ENCODE measurements around the gene CNTNAP5. TPM values are rescaled to one million over a fixed set of nuclear protein-coding genes. Genes with fewer than 3 reads are reported as not detected.
"Not testable (repeated sequence)": the region's sequence is repeated elsewhere in the genome, so short reads cannot be mapped to it uniquely, and the experiment has no call there.

CNTNAP5 gene
- total RNA-seq, 3 donors from 2014 or later (not counting 1 experiment from before 2014, with no cell fraction given), result not detected

DNA sequence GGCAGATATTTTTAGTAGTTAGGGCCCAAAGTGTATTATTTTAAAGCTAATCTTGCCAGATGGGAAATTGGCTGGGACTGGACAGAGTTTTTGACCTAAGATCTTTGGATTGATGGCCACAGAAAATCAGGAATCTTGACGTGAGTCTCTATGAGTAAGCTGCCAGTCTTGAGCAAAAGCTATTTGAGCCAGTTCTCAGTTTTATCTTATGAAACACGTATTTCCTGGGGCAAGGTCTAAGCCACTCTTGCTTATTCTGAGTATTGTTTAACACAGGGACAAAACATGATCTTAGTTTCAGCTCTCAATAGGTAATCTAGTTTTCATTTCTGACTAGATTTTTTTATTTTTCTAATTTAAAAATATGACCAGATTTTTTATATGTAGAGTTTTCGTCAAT, 329.4 kb downstream of the CNTNAP5 start:
- ATAC-seq, result no peak
- H3K4me3 ChIP-seq (ENCODE audit: low read length), result no peak overlapping the region
- intact Hi-C loops (cut with micrococcal nuclease), result no loop called here
- no peak overlapping the region for H3K27ac ChIP-seq (ENCODE audit: low read length)
- H3K9me3 ChIP-seq (ENCODE audit: control insufficient read depth, insufficient read depth, low read length), result no peaks in the 10 kb centered on the region
- WGBS (ENCODE audit: insufficient coverage), result 55% methylated on average over 3 of the region's 3 CpGs
- no peaks in the 10 kb centered on the region for H3K36me3 Mint-ChIP-seq
- no peaks in the 10 kb centered on the region for H3K27me3 ChIP-seq (ENCODE audit: control insufficient read depth, insufficient read depth, low read length)
- peaks cover 7 to 8% of the 10 kb centered on the region in 2 donors for H3K9me3 Mint-ChIP-seq
- H3K4me1 Mint-ChIP-seq, result no peaks in the 10 kb centered on the region
- no peaks in the 10 kb centered on the region for H3K36me3 ChIP-seq (ENCODE audit: control insufficient read depth, insufficient read depth, low read length)
- H3K27me3 Mint-ChIP-seq (ENCODE audit: low read depth in 2 of 2), result no peaks in the 10 kb centered on the region
- DNase-seq, result no peak
- H3K4me3 Mint-ChIP-seq, result no peak overlapping the region
- H3K27ac Mint-ChIP-seq, result no peak overlapping the region
- no peaks in the 10 kb centered on the region for H3K4me1 ChIP-seq (ENCODE audit: control insufficient read depth, insufficient read depth, low read length)
- TF ChIP-seq, protein P1, sequence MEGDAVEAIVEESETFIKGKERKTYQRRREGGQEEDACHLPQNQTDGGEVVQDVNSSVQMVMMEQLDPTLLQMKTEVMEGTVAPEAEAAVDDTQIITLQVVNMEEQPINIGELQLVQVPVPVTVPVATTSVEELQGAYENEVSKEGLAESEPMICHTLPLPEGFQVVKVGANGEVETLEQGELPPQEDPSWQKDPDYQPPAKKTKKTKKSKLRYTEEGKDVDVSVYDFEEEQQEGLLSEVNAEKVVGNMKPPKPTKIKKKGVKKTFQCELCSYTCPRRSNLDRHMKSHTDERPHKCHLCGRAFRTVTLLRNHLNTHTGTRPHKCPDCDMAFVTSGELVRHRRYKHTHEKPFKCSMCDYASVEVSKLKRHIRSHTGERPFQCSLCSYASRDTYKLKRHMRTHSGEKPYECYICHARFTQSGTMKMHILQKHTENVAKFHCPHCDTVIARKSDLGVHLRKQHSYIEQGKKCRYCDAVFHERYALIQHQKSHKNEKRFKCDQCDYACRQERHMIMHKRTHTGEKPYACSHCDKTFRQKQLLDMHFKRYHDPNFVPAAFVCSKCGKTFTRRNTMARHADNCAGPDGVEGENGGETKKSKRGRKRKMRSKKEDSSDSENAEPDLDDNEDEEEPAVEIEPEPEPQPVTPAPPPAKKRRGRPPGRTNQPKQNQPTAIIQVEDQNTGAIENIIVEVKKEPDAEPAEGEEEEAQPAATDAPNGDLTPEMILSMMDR (IDR thresholded peaks at IDR 0.05), result no peak

DNA sequence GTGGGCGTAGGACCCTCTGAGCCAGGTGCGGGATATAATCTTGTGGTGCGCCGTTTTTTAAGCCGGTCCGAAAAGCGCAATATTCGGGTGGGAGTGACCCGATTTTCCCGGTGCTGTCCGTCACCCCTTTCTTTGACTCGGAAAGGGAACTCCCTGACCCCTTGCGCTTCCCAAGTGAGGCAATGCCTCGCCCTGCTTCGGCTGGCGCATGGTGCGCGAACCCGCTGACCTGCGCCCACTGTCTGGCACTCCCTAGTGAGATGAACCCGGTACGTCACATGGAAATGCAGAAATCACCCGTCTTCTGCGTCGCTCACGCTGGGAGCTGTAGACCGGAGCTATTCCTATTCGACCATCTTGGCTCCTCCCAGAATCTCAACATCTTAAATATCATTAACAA, 336.9 kb downstream of the CNTNAP5 start:
- peaks cover 13 to 15% of the 10 kb centered on the region in 2 donors for H3K9me3 Mint-ChIP-seq
- H3K27me3 ChIP-seq (ENCODE audit: control insufficient read depth, insufficient read depth, low read length); intact Hi-C loops (cut with micrococcal nuclease); H3K36me3 ChIP-seq (ENCODE audit: control insufficient read depth, insufficient read depth, low read length); H3K27ac ChIP-seq (ENCODE audit: low read length); H3K9me3 ChIP-seq (ENCODE audit: control insufficient read depth, insufficient read depth, low read length); H3K4me1 Mint-ChIP-seq; DNase-seq; H3K4me3 ChIP-seq (ENCODE audit: low read length); H3K4me1 ChIP-seq (ENCODE audit: control insufficient read depth, insufficient read depth, low read length); H3K27ac Mint-ChIP-seq; H3K4me3 Mint-ChIP-seq; H3K27me3 Mint-ChIP-seq (ENCODE audit: low read depth in 2 of 2); H3K36me3 Mint-ChIP-seq; ATAC-seq: not testable (repeated sequence)
- 96% methylated on average over 28 of the region's 28 CpGs for WGBS (ENCODE audit: insufficient coverage)

DNA sequence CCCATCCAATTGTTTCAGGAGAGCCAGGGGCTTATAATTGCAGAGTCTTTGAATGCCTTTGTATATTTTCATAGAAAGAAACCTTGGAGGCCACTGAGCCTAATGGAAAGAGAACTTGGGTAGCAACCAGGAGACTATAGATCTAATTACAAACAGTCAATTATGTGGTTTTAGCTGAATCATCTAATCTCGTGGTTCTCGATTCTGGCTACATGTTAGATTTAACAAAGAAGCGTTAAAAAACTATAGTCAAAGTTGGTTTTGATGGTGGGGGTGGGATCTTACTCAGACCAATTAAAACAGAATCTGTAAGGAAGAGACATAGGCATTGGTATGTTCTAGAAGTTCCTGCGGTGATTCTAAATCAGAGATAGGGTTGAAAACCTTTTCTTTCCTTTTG, 344.1 kb downstream of the CNTNAP5 start:
- no peaks in the 10 kb centered on the region for H3K27me3 ChIP-seq (ENCODE audit: control insufficient read depth, insufficient read depth, low read length)
- peaks cover 6% of the 10 kb centered on the region for H3K9me3 ChIP-seq (ENCODE audit: control insufficient read depth, insufficient read depth, low read length)
- Mint-ChIP-seq H3K36me3 (no peaks in the 10 kb centered on the region), H3K9me3 (peaks cover 13 to 21% of the 10 kb centered on the region in 2 donors), H3K4me3 (no peak overlapping the region), H3K27ac (no peak overlapping the region), H3K27me3 (ENCODE audit: low read depth in 2 of 2) (no peaks in the 10 kb centered on the region), H3K4me1 (no peaks in the 10 kb centered on the region)
- intact Hi-C loops (cut with micrococcal nuclease), result no loop called here
- no peak for ATAC-seq
- 80% methylated on average over 2 of the region's 4 CpGs for WGBS (ENCODE audit: insufficient coverage)
- no peaks in the 10 kb centered on the region for H3K4me1 ChIP-seq (ENCODE audit: control insufficient read depth, insufficient read depth, low read length)
- no peaks in the 10 kb centered on the region for H3K36me3 ChIP-seq (ENCODE audit: control insufficient read depth, insufficient read depth, low read length)
- no peak for DNase-seq
- TF ChIP-seq, protein P1 (IDR thresholded peaks at IDR 0.05), result no peak
- no peak overlapping the region for H3K27ac ChIP-seq (ENCODE audit: low read length)
- H3K4me3 ChIP-seq (ENCODE audit: low read length), result no peak overlapping the region

DNA sequence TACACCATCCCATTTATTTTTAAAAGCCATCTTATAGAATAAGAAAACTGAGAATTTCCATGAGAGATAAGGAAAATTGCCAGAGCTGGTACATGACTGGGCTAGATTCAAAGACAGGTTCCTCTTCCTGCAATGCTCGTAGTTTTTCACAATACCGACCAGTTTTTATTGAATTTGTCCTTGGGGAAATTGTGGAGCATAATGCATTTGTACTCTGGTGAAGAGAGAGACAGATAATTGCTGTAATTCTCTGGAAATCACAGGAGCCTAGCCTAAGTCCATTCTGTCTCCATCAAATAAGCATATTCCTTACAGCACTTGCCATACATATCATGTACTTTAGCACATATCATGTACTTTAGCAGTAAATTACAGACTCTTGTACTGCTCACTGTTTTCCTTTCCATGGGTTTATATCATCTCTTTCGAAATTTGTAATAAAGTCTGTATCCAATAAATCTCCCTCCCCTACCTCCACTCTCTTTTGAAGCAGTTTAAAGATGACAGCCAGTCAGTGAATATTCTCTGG, 355.2 kb downstream of the CNTNAP5 start:
- DNase-seq (no peak), ATAC-seq (no peak)
- Mint-ChIP-seq H3K27me3 (ENCODE audit: low read depth in 2 of 2) (no peaks in the 10 kb centered on the region), H3K9me3 (peaks cover 0 to 2% of the 10 kb centered on the region in 2 donors), H3K4me1 (no peaks in the 10 kb centered on the region), H3K4me3 (no peak overlapping the region), H3K27ac (no peak overlapping the region), H3K36me3 (no peaks in the 10 kb centered on the region)
- Histone ChIP-seq H3K4me3 (ENCODE audit: low read length) (no peak overlapping the region), H3K36me3 (ENCODE audit: control insufficient read depth, insufficient read depth, low read length) (no peaks in the 10 kb centered on the region), H3K4me1 (ENCODE audit: control insufficient read depth, insufficient read depth, low read length) (no peaks in the 10 kb centered on the region), H3K27ac (ENCODE audit: low read length) (no peak overlapping the region), H3K9me3 (ENCODE audit: control insufficient read depth, insufficient read depth, low read length) (no peaks in the 10 kb centered on the region), H3K27me3 (ENCODE audit: control insufficient read depth, insufficient read depth, low read length) (no peaks in the 10 kb centered on the region)
- WGBS (ENCODE audit: insufficient coverage), result 64% methylated on average over 3 of the region's 3 CpGs
- intact Hi-C loops (cut with micrococcal nuclease), result no loop called here
- TF ChIP-seq, protein P1 (IDR thresholded peaks at IDR 0.05), result no peak

Measured in natural killer cell (primary cell).